ENCODE measurements around the gene SAMD8. TPM values are rescaled to one million over a fixed set of nuclear protein-coding genes. Genes with fewer than 3 reads are reported as not detected.

The SAMD8 gene
- total and polyA plus RNA-seq, 2 of the 8 experiments (the other 6 are each of a cell fraction or from before 2014, with no cell fraction given) = 11.7 to 20.9 TPM

- TF ChIP-seq RAD21 (IDR thresholded peaks at IDR 0.05 in 1 of 2, conservative IDR thresholded peaks at IDR 0.05 in 1 of 2; ENCODE audit: low read depth in 2 of 2, low read length in 2 of 2) = peak; percentile 57 to 68; a peak in 3 of 4 replicates
- no peak for TF ChIP-seq TEAD4 (IDR thresholded peaks at IDR 0.05; ENCODE audit: low read depth, low read length)
- TF ChIP-seq SP1 (IDR thresholded peaks at IDR 0.05; ENCODE audit: low read depth, low read length) = no peak
- no peak for TF ChIP-seq HDAC6 (IDR thresholded peaks at IDR 0.05; ENCODE audit: low read depth, low read length)
- no peak for TF ChIP-seq E2F6 (IDR thresholded peaks at IDR 0.05)
- TF ChIP-seq TAF7 (optimal IDR thresholded peaks at IDR 0.05; ENCODE audit: borderline replicate concordance, low read depth, low read length) = no peak
- no peak for TF ChIP-seq ASH2L (IDR thresholded peaks at IDR 0.05; ENCODE audit: low read length)
- no peak for TF ChIP-seq EGR1 (IDR thresholded peaks at IDR 0.05; ENCODE audit: borderline replicate concordance, low read depth, low read length)
- TF ChIP-seq POLR2AphosphoS5 (IDR thresholded peaks at IDR 0.05; ENCODE audit: low read depth, low read length) = no peak
Measured at GRCh38 chr10:75108684-75109458, 2.6 kb upstream of the SAMD8 start (continued).

All from H1 (cell line).